GM19372 (cell line): ENCODE measurements around the gene ZNF563.

ENCODE experiments used
- ATAC-seq: cut with Tn5 transposase; IDR thresholded peaks from one replicate; pipeline ENCODE4 v1.9.1; 2021; ENCODE audit warnings: mild to moderate bottlenecking, low read depth, moderate library complexity; ENCODE audit not compliant: unreplicated experiment

Gene ZNF563

GRCh38 chr19:12295191-12295590 lies 38.2 kb downstream of the ZNF563 start:
- no peak for ATAC-seq

GRCh38 chr19:12294249-12295158 lies 38.9 kb downstream of the ZNF563 start, which contains the start of gene ZNF44:
TSS of gene ZNF44 (minus strand) at chr19:12294883. CDS start at chr19:12294694, 189 bp downstream.
- peak; percentile 88 for ATAC-seq

GRCh38 chr19:12293777-12294248 lies 39.6 kb downstream of the ZNF563 start:
- peak; percentile 51 for ATAC-seq

GRCh38 chr19:12289790-12290065 lies 43.7 kb downstream of the ZNF563 start:
- no peak for ATAC-seq

GRCh38 chr19:12287958-12288500 lies 45.4 kb downstream of the ZNF563 start:
- ATAC-seq: no peak

GRCh38 chr19:12284631-12285030 lies 48.8 kb downstream of the ZNF563 start:
- ATAC-seq: no peak

GRCh38 chr19:12284226-12284625 lies 49.2 kb downstream of the ZNF563 start:
- ATAC-seq: no peak

GRCh38 chr19:12278713-12279112 lies 54.7 kb downstream of the ZNF563 start:
- ATAC-seq: no peak

- no peak for ATAC-seq
Measured at GRCh38 chr19:12272980-12273901, 60.2 kb downstream of the ZNF563 start.

GRCh38 chr19:12272386-12272785 lies 61.0 kb downstream of the ZNF563 start:
- no peak for ATAC-seq

GRCh38 chr19:12270854-12271253 lies 62.6 kb downstream of the ZNF563 start:
- no peak for ATAC-seq
